Lower lobe of right lung (tissue), 2 donors: ENCODE measurements around the gene RSL24D1. TPM values are rescaled to one million over a fixed set of nuclear protein-coding genes. Genes with fewer than 3 reads are reported as not detected.

Experiments
- ATAC-seq, 2 donors: fragments of 200-7000 bp; cut with Tn5 transposase; one replicate each; pipeline ENCODE4 v1.9.1; 2020 to 2022; ENCODE audit warnings: mild to moderate bottlenecking in 2 of 2, moderate library complexity in 2 of 2
- DNase-seq: peaks from one replicate; pipeline ENCODE4 v3.0.0-alpha.2; 2020
- H3K27ac ChIP-seq: fragments of 200-600 bp; one replicate; pipeline ENCODE4 v1.8.0; 2022
- H3K27me3 ChIP-seq: fragments of 200-600 bp; one replicate; pipeline ENCODE4 v1.8.0; 2022; ENCODE audit warnings: low read depth
- H3K36me3 ChIP-seq: fragments of 200-600 bp; one replicate; pipeline ENCODE4 v1.8.0; 2022; ENCODE audit warnings: mild to moderate bottlenecking
- H3K4me1 ChIP-seq: fragments of 200-600 bp; one replicate; pipeline ENCODE4 v1.8.0; 2022
- H3K4me3 ChIP-seq: fragments of 200-600 bp; one replicate; pipeline ENCODE4 v1.8.0; 2022; ENCODE audit warnings: mild to moderate bottlenecking
- H3K9me3 ChIP-seq: fragments of 200-600 bp; one replicate; pipeline ENCODE4 v1.8.0; 2022
- CTCF ChIP-seq: fragments of 200-600 bp; IDR thresholded peaks from one replicate; pipeline ENCODE4 v1.8.0; 2022; ENCODE audit warnings: antibody characterized with exemption, mild to moderate bottlenecking
- intact Hi-C: fragments of 100-400 bp; cut with DNase I; formaldehyde crosslinking; loops from one replicate; pipeline ENCODE4 v1.11.0; 2022
- total RNA-seq: library from RNA; stranded (reverse); fragmentation: NEBNext Ultra II Directional; extraction: Animal tissue kit (Norgen Biotek cat#: 25700); gene quantifications from one replicate; pipeline ENCODE4 v1.2.1, GENCODE V29; 2021
- donor health status: DM: no; HTN: yes; CAD: no; lungs with severe emphysema.

RSL24D1 gene
- total RNA-seq, 1 donor from 2014 or later: 64.6 TPM

GRCh38 chr15:55234104-55234799 is 37.5 kb upstream of the RSL24D1 start:
- no peak overlapping the region for H3K27ac ChIP-seq

GRCh38 chr15:55231455-55231854 is 34.7 kb upstream of the RSL24D1 start:
- intact Hi-C loops: no loop called here
- H3K9me3 ChIP-seq: no peaks in the 10 kb centered on the region
- no peak for DNase-seq
- no peaks in the 10 kb centered on the region for H3K4me1 ChIP-seq
- peaks cover 22% of the 10 kb centered on the region for H3K36me3 ChIP-seq
- no peak overlapping the region for H3K4me3 ChIP-seq
- no peak overlapping the region for H3K27ac ChIP-seq
- TF ChIP-seq CTCF: no peak
- no peaks in the 10 kb centered on the region for H3K27me3 ChIP-seq
- no peak for ATAC-seq

More at GRCh38 chr15:55234104-55234799, 37.5 kb upstream of the RSL24D1 start:
- TF ChIP-seq CTCF: no peak
- H3K4me1 ChIP-seq: no peaks in the 10 kb centered on the region
- peaks cover 15% of the 10 kb centered on the region for H3K36me3 ChIP-seq
- H3K9me3 ChIP-seq: no peaks in the 10 kb centered on the region
- no peak for DNase-seq
- intact Hi-C loops: no loop called here
- no peak for ATAC-seq
- no peak overlapping the region for H3K4me3 ChIP-seq
- no peaks in the 10 kb centered on the region for H3K27me3 ChIP-seq

GRCh38 chr15:55230953-55231352 is 34.2 kb upstream of the RSL24D1 start:
- H3K27ac ChIP-seq: no peak overlapping the region
- H3K4me3 ChIP-seq: no peak overlapping the region
- H3K4me1 ChIP-seq: no peaks in the 10 kb centered on the region
- no peak for ATAC-seq
- intact Hi-C loops: no loop called here
- no peak for DNase-seq
- H3K36me3 ChIP-seq: peaks cover 22% of the 10 kb centered on the region
- H3K27me3 ChIP-seq: no peaks in the 10 kb centered on the region
- no peak for TF ChIP-seq CTCF
- no peaks in the 10 kb centered on the region for H3K9me3 ChIP-seq

- intact Hi-C loops: no loop called here
- peaks cover 22% of the 10 kb centered on the region for H3K36me3 ChIP-seq
- peak in 1 of 2 donors; percentile 58 for ATAC-seq
- DNase-seq: no peak
- H3K4me3 ChIP-seq: no peak overlapping the region
- no peaks in the 10 kb centered on the region for H3K4me1 ChIP-seq
- TF ChIP-seq CTCF: no peak
- H3K27me3 ChIP-seq: no peaks in the 10 kb centered on the region
- no peaks in the 10 kb centered on the region for H3K9me3 ChIP-seq
- H3K27ac ChIP-seq: peak overlapping the region; percentile 16
Observed at GRCh38 chr15:55230051-55230670, 33.4 kb upstream of the RSL24D1 start.

GRCh38 chr15:55226127-55226526 is 29.4 kb upstream of the RSL24D1 start:
- intact Hi-C loops: no loop called here
- Histone ChIP-seq H3K4me1 (peaks cover 28% of the 10 kb centered on the region), H3K27me3 (no peaks in the 10 kb centered on the region), H3K4me3 (no peak overlapping the region), H3K9me3 (no peaks in the 10 kb centered on the region), H3K27ac (no peak overlapping the region), H3K36me3 (peaks cover 23% of the 10 kb centered on the region)
- no peak for DNase-seq
- TF ChIP-seq CTCF: no peak
- ATAC-seq: no peak
